Measurements from ENCODE around the gene ITPR2.
"Not testable (repeated sequence)": the region's sequence is repeated elsewhere in the genome, so short reads cannot be mapped to it uniquely, and the experiment has no call there.

DNA sequence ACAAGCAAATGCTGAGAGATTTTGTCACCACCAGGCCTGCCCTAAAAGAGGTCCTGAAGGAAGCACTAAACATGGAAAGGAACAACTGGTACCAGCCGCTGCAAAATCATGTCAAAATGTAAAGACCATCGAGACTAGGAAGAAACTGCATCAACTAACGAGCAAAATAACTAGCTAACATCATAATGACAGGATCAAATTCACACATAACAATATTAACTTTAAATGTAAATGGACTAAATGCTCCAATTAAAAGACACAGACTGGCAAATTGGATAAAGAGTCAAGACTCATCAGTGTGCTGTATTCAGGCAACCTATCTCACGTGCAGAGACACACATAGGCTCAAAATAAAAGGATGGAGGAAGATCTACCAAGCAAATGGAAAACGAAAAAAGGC is 161.5 kb downstream of the ITPR2 start:
- TF ChIP-seq EZH2 (IDR thresholded peaks at IDR 0.05; ENCODE audit: low read depth); CTCF (conservative IDR thresholded peaks at IDR 0.05): not testable (repeated sequence)

Data from PC-9 (cell line).